KOPT-K1 (cell line): Measurements from ENCODE around the gene FBXW9.
"Not testable (repeated sequence)": the region's sequence is repeated elsewhere in the genome, so short reads cannot be mapped to it uniquely, and the experiment has no call there.

Experiments
- H3K27ac ChIP-seq: fragments of 200-600 bp; sonication (generic); 2 replicates; pipeline ENCODE4 v1.5.1; 2016; ENCODE audit warnings: antibody characterized with exemption, mild to moderate bottlenecking, low read depth, low read length; ENCODE audit not compliant: poor library complexity, severe bottlenecking
- H3K36me3 ChIP-seq: fragments of 200-600 bp; sonication (generic); 2 replicates; pipeline ENCODE4 v1.5.1; 2017; ENCODE audit warnings: antibody characterized with exemption, mild to moderate bottlenecking, low read length, moderate library complexity; ENCODE audit not compliant: insufficient read depth
- H3K9me3 ChIP-seq: fragments of 200-600 bp; sonication (generic); 2 replicates; pipeline ENCODE4 v1.5.1; 2017; ENCODE audit warnings: antibody characterized with exemption, low read length, mild to moderate bottlenecking; ENCODE audit not compliant: insufficient read depth, poor library complexity, severe bottlenecking

The FBXW9 gene

GRCh38 chr19:12678039-12678438 lies 18.4 kb downstream of the FBXW9 start:
- H3K36me3 ChIP-seq: peaks cover 73% of the 10 kb centered on the region
- H3K27ac ChIP-seq, H3K9me3 ChIP-seq: not testable (repeated sequence)

GRCh38 chr19:12676928-12677327 lies 19.5 kb downstream of the FBXW9 start:
- Histone ChIP-seq H3K27ac (no peak overlapping the region), H3K36me3 (peaks cover 84% of the 10 kb centered on the region), H3K9me3 (no peaks in the 10 kb centered on the region)

GRCh38 chr19:12676384-12676792 lies 20.0 kb downstream of the FBXW9 start:
- Histone ChIP-seq H3K27ac (no peak overlapping the region), H3K9me3 (no peaks in the 10 kb centered on the region), H3K36me3 (peaks cover 87% of the 10 kb centered on the region)

GRCh38 chr19:12675940-12676339 lies 20.5 kb downstream of the FBXW9 start:
- Histone ChIP-seq H3K27ac (no peak overlapping the region), H3K36me3 (peaks cover 87% of the 10 kb centered on the region)

GRCh38 chr19:12675399-12675798 lies 21.0 kb downstream of the FBXW9 start:
- no peak overlapping the region for H3K27ac ChIP-seq
- H3K36me3 ChIP-seq: peaks cover 92% of the 10 kb centered on the region

More at GRCh38 chr19:12675940-12676339, 20.5 kb downstream of the FBXW9 start:
- H3K9me3 ChIP-seq: no peaks in the 10 kb centered on the region

GRCh38 chr19:12672744-12673143 lies 23.7 kb downstream of the FBXW9 start:
- Histone ChIP-seq H3K9me3 (no peaks in the 10 kb centered on the region), H3K27ac (no peak overlapping the region), H3K36me3 (peaks cover 68% of the 10 kb centered on the region)

More at GRCh38 chr19:12675399-12675798, 21.0 kb downstream of the FBXW9 start:
- no peaks in the 10 kb centered on the region for H3K9me3 ChIP-seq

- H3K27ac ChIP-seq: peak overlapping the region; percentile 81
- H3K9me3 ChIP-seq: no peaks in the 10 kb centered on the region
- H3K36me3 ChIP-seq: peaks cover 44% of the 10 kb centered on the region
These were observed 26.1 kb downstream of the FBXW9 start for GRCh38 chr19:12670159-12670928.

- Histone ChIP-seq H3K27ac (peak overlapping the region; percentile 81), H3K36me3 (peaks cover 40% of the 10 kb centered on the region), H3K9me3 (no peaks in the 10 kb centered on the region)
These were observed 26.9 kb downstream of the FBXW9 start for GRCh38 chr19:12669270-12670158.

- no peaks in the 10 kb centered on the region for H3K9me3 ChIP-seq
- H3K27ac ChIP-seq: peak overlapping the region; percentile 81
- H3K36me3 ChIP-seq: peaks cover 40% of the 10 kb centered on the region
These were observed 27.5 kb downstream of the FBXW9 start for GRCh38 chr19:12668932-12669269.

- peaks cover 40% of the 10 kb centered on the region for H3K36me3 ChIP-seq
- H3K27ac ChIP-seq: peak overlapping the region; percentile 81
- no peaks in the 10 kb centered on the region for H3K9me3 ChIP-seq
These were observed 28.1 kb downstream of the FBXW9 start for GRCh38 chr19:12668346-12668745.

GRCh38 chr19:12667731-12668302 lies 28.6 kb downstream of the FBXW9 start:
- no peaks in the 10 kb centered on the region for H3K9me3 ChIP-seq
- no peak overlapping the region for H3K27ac ChIP-seq
- peaks cover 40% of the 10 kb centered on the region for H3K36me3 ChIP-seq

GRCh38 chr19:12666265-12667048 lies 30.0 kb downstream of the FBXW9 start, which contains the start of the genes MAN2B1 and WDR83:
Gene MAN2B1, minus strand, starts transcription at chr19:12666742. Its CDS starts 41 bp downstream, at chr19:12666701.
Gene WDR83, plus strand, starts transcription at chr19:12666807. Its CDS starts 2,984 bp downstream, at chr19:12669791.
- H3K36me3 ChIP-seq: peaks cover 40% of the 10 kb centered on the region

GRCh38 chr19:12665671-12666264 lies 30.7 kb downstream of the FBXW9 start:
- Histone ChIP-seq H3K27ac (peak overlapping the region; percentile 60), H3K9me3 (no peaks in the 10 kb centered on the region), H3K36me3 (peaks cover 45% of the 10 kb centered on the region)

More at GRCh38 chr19:12666265-12667048, 30.0 kb downstream of the FBXW9 start, which contains the start of the genes MAN2B1 and WDR83:
- peak within 1 kb of the TSS; percentile 60 for H3K27ac ChIP-seq
- H3K9me3 ChIP-seq: no peaks in the 10 kb centered on the region

- Histone ChIP-seq H3K36me3 (peaks cover 45% of the 10 kb centered on the region), H3K27ac (no peak overlapping the region), H3K9me3 (no peaks in the 10 kb centered on the region)
These were observed 31.2 kb downstream of the FBXW9 start for GRCh38 chr19:12665281-12665573.
